Body of pancreas (tissue), 4 donors: ENCODE data around the gene LRRC56. TPM values are rescaled to one million over a fixed set of nuclear protein-coding genes. Genes with fewer than 3 reads are reported as not detected.

Experiments
- ATAC-seq: fragments of 150-250 bp; one replicate; pipeline ENCODE4 v1.9.1; 2016
- DNase-seq, 4 donors: peaks; one replicate each; pipeline ENCODE4 v3.0.0-alpha.2; 2019
- H3K27ac ChIP-seq, 4 donors: fragments of 200-600 bp; sonication (generic); 1 replicate in 3 of 4; 2 replicates in 1 of 4; pipeline versions ENCODE4 v1.5.1 to v1.6.1; 2016 to 2019; ENCODE audit warnings: mild to moderate bottlenecking in 1 of 4, mixed read lengths in 1 of 4, moderate library complexity in 1 of 4
- H3K27me3 ChIP-seq, 2 donors: fragments of 200-600 bp; sonication (generic); one replicate each; pipeline ENCODE4 v1.6.0; 2016; ENCODE audit warnings: mild to moderate bottlenecking in 1 of 2
- H3K36me3 ChIP-seq, 2 donors: fragments of 200-600 bp; sonication (generic); replicated peaks in 1 of 2; 2 replicates each; pipeline ENCODE4 v1.5.1; 2016; ENCODE audit warnings: low read depth in 2 of 2; ENCODE audit not compliant: insufficient read depth in 1 of 2
- H3K4me1 ChIP-seq: fragments of 200-600 bp; sonication (generic); one replicate; pipeline ENCODE4 v1.6.0; 2016
- H3K4me3 ChIP-seq, 2 donors: fragments of 200-600 bp; sonication (generic); 1 replicate in 1 of 2; 2 replicates in 1 of 2; pipeline ENCODE4 v1.5.1; 2016 to 2019
- H3K9me3 ChIP-seq, 3 donors: fragments of 200-600 bp; sonication (generic); 1 replicate in 2 of 3; 2 replicates in 1 of 3; pipeline ENCODE4 v1.5.1; 2016
- POLR2A ChIP-seq, 3 donors: fragments of 450-650 bp; IDR thresholded peaks; one replicate each; pipeline ENCODE4 v1.6.1; 2016; ENCODE audit warnings: antibody characterized with exemption in 3 of 3, mild to moderate bottlenecking in 2 of 3
- WGBS, 2 donors: methylation state at CpG; one replicate each; pipeline ENCODE4 v1.1.5; 2017; 5-methylcytosine and 5-hydroxymethylcytosine counted together
- intact Hi-C: fragments of 100-400 bp; cut with DNase I; formaldehyde crosslinking; loops from one replicate; pipeline ENCODE4 v1.15.1; 2023
- microRNA counts, 2 donors: library from miRNA; unstranded; fragments of <30 nt; microRNA quantifications; one replicate each; lab custom pipeline; 2017
- microRNA-seq, 2 donors: library from miRNA; unstranded; fragments of <30 nt; microRNA quantifications; one replicate each; pipeline ENCODE4, GENCODE V29; 2016; ENCODE audit warnings: borderline number of aligned reads in 2 of 2, borderline replicate concordance in 2 of 2
- small RNA-seq: library from RNA; depleted of rRNA; stranded (forward); fragments of <200 nt; gene quantifications from one replicate; pipeline ENCODE3, GENCODE V24; 2016
- total RNA-seq, 2 donors: library from RNA; depleted of rRNA; stranded (reverse); fragments of >200 nt; gene quantifications; one replicate each; pipeline ENCODE4 v1.1.0, GENCODE V29; 2016
- TF ChIP-seq, protein P1 (sequence below), 7 experiments: fragments of 450-650 bp in 4 of 7; fragments of 200-600 bp in 3 of 7; sonication (generic) in 3 of 7; IDR thresholded peaks; one replicate each; pipeline ENCODE4 v1.5.1; 2016 to 2019; ENCODE audit warnings: antibody characterized with exemption in 7 of 7

LRRC56 gene
- total RNA-seq, 2 donors from 2014 or later = 1.6 to 2.3 TPM

DNA sequence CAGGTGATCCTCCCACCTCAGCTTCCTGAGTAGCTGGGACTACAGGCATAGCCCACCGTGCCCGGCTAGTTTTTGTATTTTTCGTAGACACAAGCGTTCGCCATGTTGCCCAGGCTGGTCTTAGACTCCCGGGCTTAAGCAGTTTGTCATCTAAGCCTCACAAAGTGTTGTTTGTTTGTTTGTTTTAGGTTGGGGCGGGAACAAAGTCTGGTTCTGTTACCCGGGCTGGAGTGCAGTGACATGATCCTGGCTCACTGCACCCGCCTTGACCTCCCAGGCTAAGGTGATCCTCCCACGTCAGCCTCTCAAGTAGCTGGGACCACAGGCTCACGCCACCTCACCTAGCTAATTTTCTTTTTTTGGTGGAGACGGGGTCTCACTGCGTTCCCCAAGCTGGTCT, 65.8 kb downstream of the LRRC56 start:
- no peaks in the 10 kb centered on the region for H3K4me1 ChIP-seq
- intact Hi-C loops = no loop called here
- no peak overlapping the region for H3K27ac ChIP-seq
- TF ChIP-seq, protein P1, sequence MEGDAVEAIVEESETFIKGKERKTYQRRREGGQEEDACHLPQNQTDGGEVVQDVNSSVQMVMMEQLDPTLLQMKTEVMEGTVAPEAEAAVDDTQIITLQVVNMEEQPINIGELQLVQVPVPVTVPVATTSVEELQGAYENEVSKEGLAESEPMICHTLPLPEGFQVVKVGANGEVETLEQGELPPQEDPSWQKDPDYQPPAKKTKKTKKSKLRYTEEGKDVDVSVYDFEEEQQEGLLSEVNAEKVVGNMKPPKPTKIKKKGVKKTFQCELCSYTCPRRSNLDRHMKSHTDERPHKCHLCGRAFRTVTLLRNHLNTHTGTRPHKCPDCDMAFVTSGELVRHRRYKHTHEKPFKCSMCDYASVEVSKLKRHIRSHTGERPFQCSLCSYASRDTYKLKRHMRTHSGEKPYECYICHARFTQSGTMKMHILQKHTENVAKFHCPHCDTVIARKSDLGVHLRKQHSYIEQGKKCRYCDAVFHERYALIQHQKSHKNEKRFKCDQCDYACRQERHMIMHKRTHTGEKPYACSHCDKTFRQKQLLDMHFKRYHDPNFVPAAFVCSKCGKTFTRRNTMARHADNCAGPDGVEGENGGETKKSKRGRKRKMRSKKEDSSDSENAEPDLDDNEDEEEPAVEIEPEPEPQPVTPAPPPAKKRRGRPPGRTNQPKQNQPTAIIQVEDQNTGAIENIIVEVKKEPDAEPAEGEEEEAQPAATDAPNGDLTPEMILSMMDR (IDR thresholded peaks at IDR 0.05) = no peak
- TF ChIP-seq POLR2A (IDR thresholded peaks at IDR 0.05) = no peak
- no peak overlapping the region for H3K4me3 ChIP-seq
- peaks cover 4 to 63% of the 10 kb centered on the region in 2 donors for H3K36me3 ChIP-seq
- H3K9me3 ChIP-seq = no peaks in the 10 kb centered on the region
- DNase-seq = no peak
- ATAC-seq = no peak
- H3K27me3 ChIP-seq = no peaks in the 10 kb centered on the region
- 88 to 93% methylated on average over 13 of the region's 13 CpGs for WGBS, 2 donors

MicroRNA genes within 50 kb of the gene (microRNA counts, 767-probe panel; counts per million panel counts)
- 0 to 736 counts per million in 2 donors for microRNA hsa-miR-210 (lab: Ali Mortazavi, UCI)

Small RNAs within 50 kb of the gene (microRNA-seq; reads per million reads assigned to microRNA genes)
- gene MIR210 = 32.1 to 37.7 reads per million in 2 donors

Small RNAs within 50 kb of the gene (small RNA-seq; reads per million reads assigned to genes)
- 1.6 reads per million, percentile 63 among the genes with 10 or more reads in this experiment for gene MIR210

Other genes starting within 250 kb of the LRRC56 start
- gene PGGHG, start 248.4 kb upstream of the LRRC56 start, total RNA-seq = 100 to 1,000 TPM; 248 to 484 TPM
- gene IFITM5, start 238.0 kb upstream of the LRRC56 start, total RNA-seq = not detected
- 10 to 100 TPM; 31.0 to 90.3 TPM for gene IFITM2, start 229.7 kb upstream of the LRRC56 start, total RNA-seq
- 10 to 100 TPM; 31.0 to 39.7 TPM for gene IFITM1, start 223.5 kb upstream of the LRRC56 start, total RNA-seq
- gene IFITM3, start 216.7 kb upstream of the LRRC56 start, total RNA-seq = 10 to 100 TPM; 51.4 to 59.7 TPM
- 1 to 10 TPM in 1 of 2 donors, not detected in 1; 2.1 TPM for gene B4GALNT4, start 168.0 kb upstream of the LRRC56 start, total RNA-seq
- gene PKP3, start 143.3 kb upstream of the LRRC56 start, total RNA-seq = 10 to 100 TPM; 46.2 to 48.8 TPM
- gene SIGIRR, start 122.5 kb upstream of the LRRC56 start, total RNA-seq = 10 to 100 TPM; 50.8 to 65.6 TPM
- 10 to 100 TPM; 15.6 to 26.4 TPM for gene ANO9, start 95.5 kb upstream of the LRRC56 start, total RNA-seq
- 10 to 100 TPM; 17.4 to 93.3 TPM for gene PTDSS2, start 87.2 kb upstream of the LRRC56 start, total RNA-seq
- 100 to 1,000 TPM in 1 of 2 donors, 10 to 100 TPM in 1; 97.8 to 153 TPM for gene RNH1, start 30.3 kb upstream of the LRRC56 start, total RNA-seq
- 10 to 100 TPM; 13.0 to 15.8 TPM for gene HRAS, start 2.0 kb upstream of the LRRC56 start, total RNA-seq
- 10 to 100 TPM in 1 of 2 donors, 1 to 10 TPM in 1; 6.0 to 12.9 TPM for gene LMNTD2, start 23.2 kb downstream of the LRRC56 start, total RNA-seq
- 100 to 1,000 TPM in 1 of 2 donors, 10 to 100 TPM in 1; 49.5 to 134 TPM for gene RASSF7, start 23.4 kb downstream of the LRRC56 start, total RNA-seq
- 10 to 100 TPM; 18.2 to 34.3 TPM for gene PHRF1, start 38.9 kb downstream of the LRRC56 start, total RNA-seq
- 10 to 100 TPM; 10.4 to 10.9 TPM for gene IRF7, start 78.4 kb downstream of the LRRC56 start, total RNA-seq
- 10 to 100 TPM in 1 of 2 donors, not detected in 1; 14.5 TPM for gene CDHR5, start 87.4 kb downstream of the LRRC56 start, total RNA-seq
- not detected for gene SCT, start 89.7 kb downstream of the LRRC56 start, total RNA-seq
- 1 to 10 TPM in 1 of 2 donors, not detected in 1; 3.0 TPM for gene DRD4, start 99.7 kb downstream of the LRRC56 start, total RNA-seq
- 10 to 100 TPM; 15.8 to 28.0 TPM for gene DEAF1, start 157.7 kb downstream of the LRRC56 start, total RNA-seq
- gene TMEM80, start 158.3 kb downstream of the LRRC56 start, total RNA-seq = 10 to 100 TPM; 21.8 to 36.3 TPM
- gene EPS8L2, start 168.7 kb downstream of the LRRC56 start, total RNA-seq = 100 to 1,000 TPM; 126 to 153 TPM
- gene TALDO1, start 209.9 kb downstream of the LRRC56 start, total RNA-seq = 100 to 1,000 TPM in 1 of 2 donors, 10 to 100 TPM in 1; 78.9 to 119 TPM
- gene GATD1, start 240.0 kb downstream of the LRRC56 start, total RNA-seq = 10 to 100 TPM; 14.0 to 28.7 TPM